Hepatocyte (in vitro differentiated cells): Measurements from ENCODE around the gene IL1R2.

Experiments
- CTCF ChIP-seq: fragments of 200-600 bp; sonication (generic); IDR thresholded peaks from 2 replicates; pipeline ENCODE4 v1.5.1; 2016; ENCODE audit warnings: antibody characterized with exemption, mild to moderate bottlenecking; ENCODE audit not compliant: poor library complexity
- EZH2 ChIP-seq: fragments of 200-600 bp; sonication (generic); IDR thresholded peaks from 2 replicates; pipeline ENCODE4 v1.6.1; 2016; ENCODE audit warnings: antibody characterized with exemption, mild to moderate bottlenecking, borderline replicate concordance

- no peak for TF ChIP-seq CTCF
- TF ChIP-seq EZH2: no peak
Measured at GRCh38 chr2:102005449-102005848, 13.7 kb downstream of the IL1R2 start.
